HG02885 (cell line): Measurements from ENCODE around the gene DUSP10.

Experiments used
- ATAC-seq: cut with Tn5 transposase; IDR thresholded peaks from one replicate; pipeline ENCODE4 v1.9.1; 2021; ENCODE audit warnings: mild to moderate bottlenecking; ENCODE audit not compliant: unreplicated experiment, poor library complexity

DUSP10 gene

DNA sequence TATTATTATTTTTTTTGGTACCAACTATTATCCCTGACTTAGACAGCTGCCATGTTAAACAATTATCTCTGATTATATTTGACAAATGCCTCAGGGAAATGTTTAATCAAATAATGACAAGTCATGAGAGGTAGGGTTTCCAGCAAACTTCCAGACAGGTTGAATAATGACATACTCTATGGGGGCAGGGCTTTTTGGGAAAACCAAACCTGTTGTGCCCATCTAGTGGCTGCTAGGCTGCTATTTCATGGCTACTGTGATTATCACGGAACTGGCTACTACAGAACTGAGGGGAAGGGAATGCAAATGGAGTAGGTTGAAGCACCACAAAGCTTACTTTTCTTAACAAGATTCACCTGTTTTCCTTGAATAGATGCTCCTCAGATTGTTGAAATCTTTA lies 77.6 kb downstream of the DUSP10 start:
- no peak for ATAC-seq

- no peak for ATAC-seq
Observed at GRCh38 chr1:221663321-221663720, 78.6 kb downstream of the DUSP10 start.

GRCh38 chr1:221655766-221656305 lies 86.1 kb downstream of the DUSP10 start:
- ATAC-seq = no peak
